Endothelial cell of umbilical vein (primary cell): ENCODE results near the gene HSD17B8. TPM values are rescaled to one million over a fixed set of nuclear protein-coding genes. Genes with fewer than 3 reads are reported as not detected.

Source experiments
- BruUV-seq: library from RNA; stranded (reverse); fragments of 400-500 nt; replicated peaks from 2 replicates; lab custom pipeline; 2021; lab: Mats Ljungman, UMichigan
- CTCF ChIA-PET: fragments of 300-600, 350-600 bp; sonication (Branson Sonifier 250); formaldehyde crosslinking; loops from one replicate; lab custom pipeline; 2021; ENCODE audit warnings: antibody characterized with exemption, inconsistent platforms; lab: Charles Lee
- POLR2A ChIA-PET: fragments of 300-600, 350-600 bp; sonication (Branson Sonifier 250); formaldehyde crosslinking; loops from one replicate; lab custom pipeline; 2021; ENCODE audit warnings: antibody characterized with exemption, inconsistent platforms; lab: Charles Lee
- DNase-seq: peaks from one replicate; pipeline ENCODE4 v3.0.0-alpha.2; 2011; ENCODE audit warnings: low read depth, low spot score
- FAIRE-seq: peaks from 2 replicates; lab custom pipeline; 2011; peaks lifted over from hg19 to GRCh38; lab: Jason Lieb, UNC
- H2AFZ ChIP-seq: 2 replicates; pipeline ENCODE4 v1.6.0; 2012; ENCODE audit warnings: low read depth, low read length, control low read depth, inconsistent platforms
- H3K27ac ChIP-seq: 2 replicates; pipeline ENCODE4 v1.5.1; 2011; ENCODE audit warnings: low read depth, mild to moderate bottlenecking, control low read depth, low read length, moderate library complexity; ENCODE audit not compliant: insufficient read depth
- H3K27me3 ChIP-seq, 2 experiments: 2 replicates each; pipeline versions ENCODE4 v1.6.0 to v1.6.1; 2011; ENCODE audit warnings: low read length in 2 of 2, mixed read lengths in 1 of 2; ENCODE audit not compliant: control insufficient read depth in 2 of 2, insufficient read depth in 2 of 2
- H3K36me3 ChIP-seq, 2 experiments: 2 replicates in 1 of 2; 3 replicates in 1 of 2; pipeline ENCODE4 v1.5.1; 2011; ENCODE audit warnings: low read length in 2 of 2, mild to moderate bottlenecking in 1 of 2, moderate library complexity in 1 of 2; ENCODE audit not compliant: control insufficient read depth in 2 of 2, insufficient read depth in 2 of 2; ENCODE audit errors: extremely low read depth in 1 of 2
- H3K4me1 ChIP-seq: 3 replicates; pipeline ENCODE4 v1.5.1; 2011; ENCODE audit warnings: mild to moderate bottlenecking, low read length; ENCODE audit not compliant: control insufficient read depth, insufficient read depth; ENCODE audit errors: extremely low read depth
- H3K4me2 ChIP-seq: 2 replicates; pipeline ENCODE4 v1.6.1; 2011; ENCODE audit warnings: low read length, control low read depth, mixed read lengths; ENCODE audit not compliant: insufficient read depth
- H3K4me3 ChIP-seq, 3 experiments: fragments of 200-600 bp in 1 of 3; sonication (generic), shearing (Covaris generic) in 1 of 3; replicated peaks in 1 of 3; 2 replicates each; pipeline ENCODE4 v1.5.1; 2011 to 2016; ENCODE audit warnings: control low read depth in 3 of 3, low read length in 3 of 3, mild to moderate bottlenecking in 2 of 3, inconsistent platforms in 1 of 3, low read depth in 1 of 3, moderate library complexity in 1 of 3; ENCODE audit not compliant: insufficient read depth in 1 of 3
- H3K79me2 ChIP-seq: 2 replicates; pipeline ENCODE4 v1.6.0; 2012; ENCODE audit warnings: low read length, inconsistent platforms; ENCODE audit not compliant: control insufficient read depth, insufficient read depth
- H3K9ac ChIP-seq: replicated peaks from 2 replicates; pipeline ENCODE3; 2011; ENCODE audit warnings: low read length, control low read depth; ENCODE audit not compliant: insufficient read depth; ENCODE audit errors: extremely low read depth
- H3K9me1 ChIP-seq: replicated peaks from 3 replicates; pipeline ENCODE4 v1.6.0; 2011; ENCODE audit warnings: mild to moderate bottlenecking, low read length; ENCODE audit not compliant: control insufficient read depth, insufficient read depth; ENCODE audit errors: extremely low read depth
- H3K9me3 ChIP-seq: replicated peaks from 2 replicates; pipeline ENCODE4 v1.5.1; 2012; ENCODE audit warnings: low read length, inconsistent platforms; ENCODE audit not compliant: control insufficient read depth, insufficient read depth
- H4K20me1 ChIP-seq: replicated peaks from 2 replicates; pipeline ENCODE3; 2011; ENCODE audit warnings: mild to moderate bottlenecking, low read length; ENCODE audit not compliant: control insufficient read depth, insufficient read depth; ENCODE audit errors: extremely low read depth
- EZH2 ChIP-seq: IDR thresholded peaks from 2 replicates; pipeline ENCODE4 v1.6.1; 2012; ENCODE audit warnings: borderline replicate concordance, low read depth, mild to moderate bottlenecking, moderate library complexity, low read length, inconsistent platforms; ENCODE audit not compliant: severe bottlenecking
- FOS ChIP-seq: IDR thresholded peaks from 2 replicates; pipeline ENCODE4 v1.6.1; 2011; ENCODE audit warnings: mild to moderate bottlenecking, low read length, moderate library complexity, borderline replicate concordance; ENCODE audit not compliant: insufficient read depth
- GATA2 ChIP-seq: IDR thresholded peaks from 2 replicates; pipeline ENCODE4 v1.7.0; 2011; ENCODE audit warnings: low read depth, mild to moderate bottlenecking, moderate library complexity, mixed read lengths, low read length; ENCODE audit not compliant: insufficient read length, insufficient read depth
- JUN ChIP-seq: IDR thresholded peaks from 2 replicates; pipeline ENCODE4 v1.6.1; 2011; ENCODE audit warnings: borderline replicate concordance, low read depth; ENCODE audit not compliant: insufficient read length, insufficient read depth
- MAX ChIP-seq: IDR thresholded peaks from 2 replicates; pipeline ENCODE4 v1.6.1; 2011; ENCODE audit not compliant: insufficient read depth, insufficient read length
- MYC ChIP-seq: IDR thresholded peaks from one replicate; pipeline ENCODE4 v1.6.1; 2011; ENCODE audit warnings: mild to moderate bottlenecking, low read depth, low read length
- POLR2A ChIP-seq: IDR thresholded peaks from 2 replicates; pipeline ENCODE4 v1.6.1; 2012; ENCODE audit warnings: low read depth, mild to moderate bottlenecking, control low read depth, low read length
- POLR2AphosphoS5 ChIP-seq: IDR thresholded peaks from 2 replicates; pipeline ENCODE4 v1.6.1; 2012; ENCODE audit warnings: low read depth, mild to moderate bottlenecking, control low read depth, low read length, moderate library complexity; ENCODE audit not compliant: insufficient read depth
- dilution Hi-C: fragments of 300-500 bp; cut with MboI; formaldehyde crosslinking; loops from one replicate; pipeline ENCODE4 v1.15.0; 2019; ENCODE audit warnings: low sequenced_read_pairs; ENCODE audit not compliant: extremely low pct_ligation_motif_present
- intact Hi-C: fragments of 100-400 bp; cut with micrococcal nuclease; formaldehyde crosslinking; loops from one replicate; pipeline ENCODE4 v1.10.0; 2022
- polyA plus RNA-seq, 4 experiments: library from polyadenylated mRNA; depleted of rRNA in 3 of 4; stranded (reverse) in 3 of 4; unstranded in 1 of 4; fragments of >200 nt; gene quantifications; 2 replicates each; pipeline versions ENCODE4 v1.2.1 to v1.2.3, GENCODE V29; 2011 to 2012; ENCODE audit warnings: missing spikeins in 1 of 4
- total RNA-seq: library from RNA; stranded (reverse); gene quantifications from 2 replicates; pipeline ENCODE4 v1.2.3, GENCODE V29; 2021
- TF ChIP-seq, protein P1 (sequence below), 2 donors: IDR thresholded peaks; 1 replicate in 1 of 2; 2 replicates in 1 of 2; pipeline ENCODE4 v1.5.1; 2011; ENCODE audit warnings: low read length in 2 of 2, mild to moderate bottlenecking in 2 of 2, moderate library complexity in 2 of 2, control low read depth in 1 of 2, inconsistent platforms in 1 of 2, low read depth in 1 of 2; ENCODE audit not compliant: insufficient read depth in 1 of 2; ENCODE audit errors: extremely low read depth in 1 of 2

HSD17B8 gene
- total and polyA plus RNA-seq, 2 donors (not counting 3 experiments of a cell fraction or from before 2014, with no cell fraction given): 4.0 to 8.2 TPM

- Histone ChIP-seq H3K4me1 (peaks cover 21% of the 10 kb centered on the region), H2AFZ (no peak overlapping the region), H3K4me3 (no peak overlapping the region), H3K27ac (no peak overlapping the region), H3K36me3 (peaks cover 0 to 3% of the 10 kb centered on the region in 2 experiments), H3K79me2 (no peaks in the 10 kb centered on the region), H3K27me3 (peaks cover 3 to 5% of the 10 kb centered on the region in 2 experiments), H4K20me1 (no peaks in the 10 kb centered on the region), H3K9ac (no peak overlapping the region), H3K9me3 (no peaks in the 10 kb centered on the region), H3K4me2 (no peak overlapping the region), H3K9me1 (no peaks in the 10 kb centered on the region)
- no TSS peak for BruUV-seq
- dilution Hi-C loops (no loop called here), intact Hi-C loops (no loop called here)
- ChIA-PET CTCF (interaction anchor here (2.7 kb wide), 1 partner anchor 38 kb away, joined by 29 read pairs; no protein-coding TSS in a partner anchor), POLR2A (no interaction called here)
- FAIRE-seq (no peak), DNase-seq (no peak)
- TF ChIP-seq POLR2A: no peak
- no peak for TF ChIP-seq FOS
- no peak for TF ChIP-seq MYC
- TF ChIP-seq JUN: no peak
- TF ChIP-seq, protein P1, sequence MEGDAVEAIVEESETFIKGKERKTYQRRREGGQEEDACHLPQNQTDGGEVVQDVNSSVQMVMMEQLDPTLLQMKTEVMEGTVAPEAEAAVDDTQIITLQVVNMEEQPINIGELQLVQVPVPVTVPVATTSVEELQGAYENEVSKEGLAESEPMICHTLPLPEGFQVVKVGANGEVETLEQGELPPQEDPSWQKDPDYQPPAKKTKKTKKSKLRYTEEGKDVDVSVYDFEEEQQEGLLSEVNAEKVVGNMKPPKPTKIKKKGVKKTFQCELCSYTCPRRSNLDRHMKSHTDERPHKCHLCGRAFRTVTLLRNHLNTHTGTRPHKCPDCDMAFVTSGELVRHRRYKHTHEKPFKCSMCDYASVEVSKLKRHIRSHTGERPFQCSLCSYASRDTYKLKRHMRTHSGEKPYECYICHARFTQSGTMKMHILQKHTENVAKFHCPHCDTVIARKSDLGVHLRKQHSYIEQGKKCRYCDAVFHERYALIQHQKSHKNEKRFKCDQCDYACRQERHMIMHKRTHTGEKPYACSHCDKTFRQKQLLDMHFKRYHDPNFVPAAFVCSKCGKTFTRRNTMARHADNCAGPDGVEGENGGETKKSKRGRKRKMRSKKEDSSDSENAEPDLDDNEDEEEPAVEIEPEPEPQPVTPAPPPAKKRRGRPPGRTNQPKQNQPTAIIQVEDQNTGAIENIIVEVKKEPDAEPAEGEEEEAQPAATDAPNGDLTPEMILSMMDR (IDR thresholded peaks at IDR 0.05; ENCODE audit: extremely low read depth in 1 of 2, insufficient read depth in 1 of 2, low read depth in 1 of 2, low read length in 2 of 2): no peak
Measured at GRCh38 chr6:33209856-33210255, 5.4 kb downstream of the HSD17B8 start.

DNA sequence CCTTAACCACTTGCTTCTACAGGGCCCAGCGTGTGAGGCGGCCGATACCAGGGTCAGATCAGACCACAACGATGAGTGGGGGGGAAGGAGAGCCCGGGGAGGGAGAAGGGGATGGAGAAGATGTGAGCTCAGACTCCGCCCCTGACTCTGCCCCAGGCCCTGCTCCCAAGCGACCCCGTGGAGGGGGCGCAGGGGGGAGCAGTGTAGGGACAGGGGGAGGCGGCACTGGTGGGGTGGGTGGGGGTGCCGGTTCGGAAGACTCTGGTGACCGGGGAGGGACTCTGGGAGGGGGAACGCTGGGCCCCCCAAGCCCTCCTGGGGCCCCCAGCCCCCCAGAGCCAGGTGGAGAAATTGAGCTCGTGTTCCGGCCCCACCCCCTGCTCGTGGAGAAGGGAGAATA lies 6.7 kb downstream of the HSD17B8 start:
- no peaks in the 10 kb centered on the region for H3K79me2 ChIP-seq
- H3K27me3 ChIP-seq: peaks cover 3 to 5% of the 10 kb centered on the region in 2 experiments
- no peak for DNase-seq
- H3K9ac ChIP-seq: no peak overlapping the region
- H3K9me1 ChIP-seq: no peaks in the 10 kb centered on the region
- H3K27ac ChIP-seq: no peak overlapping the region
- no peak overlapping the region for H3K4me3 ChIP-seq
- ChIA-PET POLR2A (no interaction called here), CTCF (no interaction called here)
- H3K36me3 ChIP-seq: peaks cover 0 to 3% of the 10 kb centered on the region in 2 experiments
- no peak for TF ChIP-seq EZH2
- TF ChIP-seq MYC: no peak
- TF ChIP-seq MAX: no peak
- no peak for TF ChIP-seq GATA2
- no peak for TF ChIP-seq FOS
- no peak for TF ChIP-seq POLR2A
- no peak for TF ChIP-seq JUN
- TF ChIP-seq POLR2AphosphoS5: no peak
- TF ChIP-seq, protein P1 (IDR thresholded peaks at IDR 0.05; ENCODE audit: extremely low read depth in 1 of 2, insufficient read depth in 1 of 2, low read depth in 1 of 2, low read length in 2 of 2): no peak
- intact Hi-C loops (no loop called here), dilution Hi-C loops (no loop called here)
- H4K20me1 ChIP-seq: no peaks in the 10 kb centered on the region
- FAIRE-seq: no peak
- H3K4me2 ChIP-seq: no peak overlapping the region
- H2AFZ ChIP-seq: no peak overlapping the region
- H3K9me3 ChIP-seq: no peaks in the 10 kb centered on the region
- no TSS peak for BruUV-seq
- H3K4me1 ChIP-seq: peaks cover 17% of the 10 kb centered on the region
